Effector memory CD8-positive, alpha-beta T cell (primary cell): Measurements from ENCODE around the gene NELFA.

Source experiments
- ATAC-seq: fragments of 150-1000 bp; cut with Tn5 transposase; replicated peaks from 2 replicates; pipeline ENCODE4 v1.10.0; 2021; ENCODE audit warnings: mild to moderate bottlenecking, moderate library complexity
- DNase-seq, 3 experiments: peaks; one replicate each; pipeline ENCODE4 v3.0.0; 2021
- H3K27ac Mint-ChIP-seq, 2 donors: one replicate each; pipeline ENCODE4 v1.8.0; 2022; ENCODE audit warnings: mild to moderate bottlenecking in 2 of 2, mixed read lengths in 2 of 2, moderate library complexity in 2 of 2
- H3K27me3 Mint-ChIP-seq, 2 donors: one replicate each; pipeline ENCODE4 v1.8.0; 2022; ENCODE audit warnings: mixed read lengths in 2 of 2
- H3K36me3 Mint-ChIP-seq: one replicate; pipeline ENCODE4 v1.8.0; 2022; ENCODE audit warnings: mild to moderate bottlenecking, moderate library complexity, mixed read lengths; ENCODE audit not compliant: insufficient read depth
- H3K4me1 Mint-ChIP-seq, 2 donors: one replicate each; pipeline ENCODE4 v1.8.0; 2022; ENCODE audit warnings: low read depth in 2 of 2, mixed read lengths in 2 of 2
- H3K4me3 Mint-ChIP-seq, 2 donors: one replicate each; pipeline ENCODE4 v1.8.0; 2022; ENCODE audit warnings: mild to moderate bottlenecking in 2 of 2, mixed read lengths in 2 of 2, moderate library complexity in 2 of 2
- H3K9me3 Mint-ChIP-seq, 2 donors: one replicate each; pipeline ENCODE4 v1.8.0; 2022; ENCODE audit warnings: mixed read lengths in 2 of 2
- total RNA-seq, 9 experiments: gene quantifications; one replicate each; lab custom pipeline; 2026; lab: John Stamatoyannopoulos, UW

NELFA gene
- 21.9 to 57.2 (median 46.7) reads per million in 9 experiments for total RNA-seq

- Mint-ChIP-seq H3K9me3 (no peaks in the 10 kb centered on the region), H3K27ac (peak within 1 kb of the TSS; percentile 93 to 95), H3K4me1 (peaks cover 26 to 39% of the 10 kb centered on the region in 2 donors), H3K27me3 (peaks cover 3 to 5% of the 10 kb centered on the region in 2 donors), H3K4me3 (peak within 1 kb of the TSS; percentile 93 to 96), H3K36me3 (peaks cover 29% of the 10 kb centered on the region)
- ATAC-seq (peak; percentile 79), DNase-seq (peak; percentile 94 to 96 (median 95))
Measured at GRCh38 chr4:2008921-2009650, at the start of gene NELFA. NELFA (minus strand) TSS chr4:2008974; CDS start chr4:2008959, 15 bp downstream.

- ATAC-seq (no peak), DNase-seq (no peak)
- Mint-ChIP-seq H3K27me3 (peaks cover 39 to 52% of the 10 kb centered on the region in 2 donors), H3K27ac (no peak overlapping the region), H3K9me3 (no peaks in the 10 kb centered on the region), H3K36me3 (no peaks in the 10 kb centered on the region), H3K4me3 (peak overlapping the region; percentile 50 to 66), H3K4me1 (no peaks in the 10 kb centered on the region)
Measured at GRCh38 chr4:2057382-2058065, 48.8 kb upstream of the NELFA start.

- no peak overlapping the region for H3K27ac Mint-ChIP-seq
- H3K27me3 Mint-ChIP-seq: peaks cover 48 to 58% of the 10 kb centered on the region in 2 donors
- DNase-seq (no peak), ATAC-seq (no peak)
- no peaks in the 10 kb centered on the region for H3K36me3 Mint-ChIP-seq
- no peaks in the 10 kb centered on the region for H3K9me3 Mint-ChIP-seq
- H3K4me3 Mint-ChIP-seq: no peak overlapping the region
- no peaks in the 10 kb centered on the region for H3K4me1 Mint-ChIP-seq
Measured at GRCh38 chr4:2054217-2054616, 45.4 kb upstream of the NELFA start.

- ATAC-seq (no peak), DNase-seq (no peak)
- Mint-ChIP-seq H3K4me3 (no peak overlapping the region), H3K27ac (no peak overlapping the region), H3K27me3 (peaks cover 35 to 60% of the 10 kb centered on the region in 2 donors), H3K9me3 (no peaks in the 10 kb centered on the region), H3K4me1 (no peaks in the 10 kb centered on the region), H3K36me3 (no peaks in the 10 kb centered on the region)
Measured at GRCh38 chr4:2051086-2051485, 42.3 kb upstream of the NELFA start.

- peaks cover 31 to 68% of the 10 kb centered on the region in 2 donors for H3K27me3 Mint-ChIP-seq
- DNase-seq (no peak), ATAC-seq (no peak)
- no peaks in the 10 kb centered on the region for H3K36me3 Mint-ChIP-seq
- no peaks in the 10 kb centered on the region for H3K9me3 Mint-ChIP-seq
- peaks cover 0 to 5% of the 10 kb centered on the region in 2 donors for H3K4me1 Mint-ChIP-seq
- no peak overlapping the region for H3K27ac Mint-ChIP-seq
- H3K4me3 Mint-ChIP-seq: no peak overlapping the region
Measured at GRCh38 chr4:2049811-2050210, 41.0 kb upstream of the NELFA start.

GRCh38 chr4:2049381-2049780, 40.6 kb upstream of the NELFA start:
- no peaks in the 10 kb centered on the region for H3K36me3 Mint-ChIP-seq
- peaks cover 0 to 5% of the 10 kb centered on the region in 2 donors for H3K4me1 Mint-ChIP-seq
- no peak overlapping the region for H3K4me3 Mint-ChIP-seq
- no peak overlapping the region for H3K27ac Mint-ChIP-seq
- DNase-seq (no peak), ATAC-seq (no peak)
- H3K9me3 Mint-ChIP-seq: no peaks in the 10 kb centered on the region
- peaks cover 30 to 66% of the 10 kb centered on the region in 2 donors for H3K27me3 Mint-ChIP-seq

GRCh38 chr4:2048831-2049230, 40.1 kb upstream of the NELFA start:
- DNase-seq (no peak), ATAC-seq (no peak)
- no peaks in the 10 kb centered on the region for H3K36me3 Mint-ChIP-seq
- H3K4me1 Mint-ChIP-seq: peaks cover 0 to 5% of the 10 kb centered on the region in 2 donors
- H3K9me3 Mint-ChIP-seq: no peaks in the 10 kb centered on the region
- no peak overlapping the region for H3K27ac Mint-ChIP-seq
- H3K4me3 Mint-ChIP-seq: no peak overlapping the region
- H3K27me3 Mint-ChIP-seq: peaks cover 25 to 60% of the 10 kb centered on the region in 2 donors

- no peak overlapping the region for H3K27ac Mint-ChIP-seq
Measured at GRCh38 chr4:2047781-2048581, 39.2 kb upstream of the NELFA start.

GRCh38 chr4:2047031-2047660, 38.4 kb upstream of the NELFA start:
- no peak overlapping the region for H3K4me3 Mint-ChIP-seq
- H3K4me1 Mint-ChIP-seq: peaks cover 0 to 5% of the 10 kb centered on the region in 2 donors
- no peaks in the 10 kb centered on the region for H3K9me3 Mint-ChIP-seq
- no peak for DNase-seq
- ATAC-seq: no peak
- peaks cover 24 to 50% of the 10 kb centered on the region in 2 donors for H3K27me3 Mint-ChIP-seq
- H3K27ac Mint-ChIP-seq: no peak overlapping the region
- peaks cover 2% of the 10 kb centered on the region for H3K36me3 Mint-ChIP-seq

More at GRCh38 chr4:2047781-2048581, 39.2 kb upstream of the NELFA start:
- H3K27me3 Mint-ChIP-seq: peaks cover 24 to 58% of the 10 kb centered on the region in 2 donors
- no peaks in the 10 kb centered on the region for H3K9me3 Mint-ChIP-seq
- peaks cover under 1% of the 10 kb centered on the region for H3K36me3 Mint-ChIP-seq
- DNase-seq (no peak), ATAC-seq (no peak)
- H3K4me3 Mint-ChIP-seq: no peak overlapping the region
- peaks cover 0 to 5% of the 10 kb centered on the region in 2 donors for H3K4me1 Mint-ChIP-seq

GRCh38 chr4:2046031-2046961, 37.5 kb upstream of the NELFA start:
- Mint-ChIP-seq H3K27ac (no peak overlapping the region), H3K9me3 (no peaks in the 10 kb centered on the region), H3K4me3 (no peak overlapping the region), H3K4me1 (peaks cover 0 to 7% of the 10 kb centered on the region in 2 donors), H3K27me3 (peaks cover 19 to 42% of the 10 kb centered on the region in 2 donors), H3K36me3 (peaks cover 2% of the 10 kb centered on the region)
- ATAC-seq: no peak
- DNase-seq: no peak

GRCh38 chr4:2045518-2045951, 36.8 kb upstream of the NELFA start:
- DNase-seq (no peak), ATAC-seq (no peak)
- Mint-ChIP-seq H3K36me3 (peaks cover 2% of the 10 kb centered on the region), H3K9me3 (no peaks in the 10 kb centered on the region), H3K27ac (no peak overlapping the region), H3K27me3 (peaks cover 11 to 34% of the 10 kb centered on the region in 2 donors), H3K4me3 (no peak overlapping the region), H3K4me1 (peaks cover 0 to 7% of the 10 kb centered on the region in 2 donors)
